Cerebellar nuclear complex (tissue), 1 donor: ENCODE results near the gene OTOF.

ENCODE experiments used
- DNase-seq, 2 experiments: peaks; one replicate each; lab custom pipeline; 2025; lab: John Stamatoyannopoulos, UW

The OTOF gene

GRCh38 chr2:26407526-26407925, 70.4 kb downstream of the OTOF start:
- no peak for DNase-seq
